Neural cell (in vitro differentiated cells): ENCODE data around the gene JDP2.

ENCODE experiments used
- CTCF ChIP-seq: fragments of 450-650 bp; IDR thresholded peaks from 2 replicates; pipeline ENCODE4 v1.5.1; 2014; ENCODE audit warnings: antibody characterized with exemption, mild to moderate bottlenecking, moderate library complexity; ENCODE audit not compliant: poor library complexity, severe bottlenecking
- EP300 ChIP-seq: fragments of 450-650 bp; conservative IDR thresholded peaks from 2 replicates; pipeline ENCODE4 v1.6.1; 2014; ENCODE audit warnings: antibody characterized with exemption, mild to moderate bottlenecking, moderate library complexity; ENCODE audit not compliant: poor library complexity, severe bottlenecking
- MXI1 ChIP-seq: fragments of 450-650 bp; conservative IDR thresholded peaks from 2 replicates; pipeline ENCODE4 v1.6.1; 2014; ENCODE audit warnings: antibody characterized with exemption, mild to moderate bottlenecking; ENCODE audit not compliant: poor library complexity, severe bottlenecking

GRCh38 chr14:75424496-75424895 is 3.3 kb upstream of the JDP2 start:
- TF ChIP-seq MXI1 (no peak), CTCF (no peak), EP300 (no peak)
